IPS DF 6.9 (cell line): Measurements from ENCODE around the gene IMMP2L.

ENCODE experiments used
- DNase-seq: peaks from one replicate; pipeline ENCODE4 v3.0.0-alpha.2; 2013; ENCODE audit warnings: low read depth, low spot score
- H3K27ac ChIP-seq: one replicate; pipeline ENCODE4 v1.5.1; 2013; ENCODE audit warnings: low read length, control low read depth
- H3K27me3 ChIP-seq: 2 replicates; pipeline ENCODE4 v1.6.1; 2013; ENCODE audit warnings: mild to moderate bottlenecking, low read length; ENCODE audit not compliant: control insufficient read depth, insufficient read depth
- H3K36me3 ChIP-seq: 2 replicates; pipeline ENCODE4 v1.6.1; 2013; ENCODE audit warnings: low read length; ENCODE audit not compliant: control insufficient read depth, insufficient read depth
- H3K4me1 ChIP-seq: 2 replicates; pipeline ENCODE4 v1.6.1; 2013; ENCODE audit warnings: low read length; ENCODE audit not compliant: control insufficient read depth, insufficient read depth
- H3K4me3 ChIP-seq: 2 replicates; pipeline ENCODE4 v1.5.1; 2013; ENCODE audit warnings: mild to moderate bottlenecking, low read length
- H3K9me3 ChIP-seq: 2 replicates; pipeline ENCODE4 v1.6.1; 2013; ENCODE audit warnings: low read length, inconsistent platforms; ENCODE audit not compliant: control insufficient read depth, insufficient read depth
- WGBS: extraction: QIAGEN DNeasy Blood & Tissue Kit; methylation state at CpG from one replicate; pipeline ENCODE4 v1.1.7; 2013; ENCODE audit warnings: mixed read lengths, missing lambda C conversion rate; ENCODE audit not compliant: insufficient read length, insufficient coverage; 5-methylcytosine and 5-hydroxymethylcytosine counted together

IMMP2L gene

DNA sequence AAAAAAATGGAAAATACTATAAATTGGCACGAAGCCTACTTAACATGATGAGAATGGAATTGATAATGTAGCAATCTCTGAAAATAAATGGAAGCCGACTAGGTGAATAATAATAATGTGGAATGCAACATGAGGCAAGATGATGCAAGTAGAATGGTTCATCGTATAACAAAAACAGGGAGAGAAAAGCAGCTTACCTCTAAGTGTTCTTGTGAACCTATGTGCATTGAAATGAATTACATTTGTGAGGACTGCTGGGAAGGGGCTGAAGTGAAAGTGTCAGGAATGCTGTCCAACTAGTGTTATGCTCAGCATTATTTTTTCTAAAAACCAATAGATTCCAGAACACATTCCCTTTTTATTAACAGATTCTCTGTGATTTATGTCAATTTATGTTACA, 912.0 kb downstream of the IMMP2L start:
- Histone ChIP-seq H3K27me3 (no peaks in the 10 kb centered on the region), H3K27ac (no peak overlapping the region)

DNA sequence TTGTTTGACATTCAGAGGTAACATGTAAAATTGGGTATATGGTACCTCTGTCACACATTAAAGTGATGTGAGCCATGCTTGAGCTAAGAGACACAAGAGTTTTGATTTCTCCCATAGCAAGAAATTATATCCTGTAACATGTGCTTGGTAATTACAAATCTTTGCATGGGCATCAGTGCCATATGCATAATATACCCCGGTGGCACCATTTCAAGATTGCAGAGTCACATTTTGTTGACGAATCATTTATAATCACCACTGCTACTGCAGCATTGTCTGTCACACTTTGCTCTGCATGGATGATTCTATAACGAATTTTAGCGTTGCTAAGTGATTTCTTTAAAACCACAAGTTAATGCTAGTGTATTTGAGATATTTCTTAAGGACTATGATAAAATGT, 915.0 kb downstream of the IMMP2L start:
- no peak overlapping the region for H3K4me3 ChIP-seq
- no peak for DNase-seq
- no peaks in the 10 kb centered on the region for H3K36me3 ChIP-seq
- no CpG with 5 or more reads among the region's 4 CpGs for WGBS
- H3K27me3 ChIP-seq: no peaks in the 10 kb centered on the region
- H3K9me3 ChIP-seq: no peaks in the 10 kb centered on the region
- no peak overlapping the region for H3K27ac ChIP-seq
- no peaks in the 10 kb centered on the region for H3K4me1 ChIP-seq

More for the DNA sequence above, 912.0 kb downstream of the IMMP2L start:
- H3K9me3 ChIP-seq: no peaks in the 10 kb centered on the region
- H3K36me3 ChIP-seq: no peaks in the 10 kb centered on the region
- no peak overlapping the region for H3K4me3 ChIP-seq
- no peak for DNase-seq
- WGBS: no CpG with 5 or more reads among the region's 3 CpGs
- no peaks in the 10 kb centered on the region for H3K4me1 ChIP-seq

DNA sequence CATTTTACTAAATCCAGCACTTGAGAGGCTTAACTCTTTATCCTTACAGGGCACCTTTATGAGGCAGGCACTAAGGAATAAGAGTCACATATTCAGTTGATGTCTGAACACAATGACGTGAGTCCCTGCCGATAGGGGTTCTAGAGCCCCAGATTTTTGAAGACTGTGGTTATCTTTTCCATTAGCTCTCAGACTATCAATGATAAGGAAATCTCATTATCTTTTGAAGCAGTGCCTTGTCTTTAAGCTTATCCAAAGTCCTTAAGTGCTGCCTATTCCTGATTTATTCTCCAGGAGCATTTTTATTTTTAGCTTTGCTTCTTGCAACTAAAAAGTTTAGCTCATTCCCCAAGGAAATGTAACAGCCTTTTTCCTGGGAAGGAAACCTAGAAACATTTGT, 915.5 kb downstream of the IMMP2L start:
- DNase-seq: no peak
- Histone ChIP-seq H3K4me1 (no peaks in the 10 kb centered on the region), H3K9me3 (no peaks in the 10 kb centered on the region), H3K36me3 (no peaks in the 10 kb centered on the region), H3K4me3 (no peak overlapping the region), H3K27ac (no peak overlapping the region), H3K27me3 (no peaks in the 10 kb centered on the region)
- no CpG with 5 or more reads among the region's 2 CpGs for WGBS

DNA sequence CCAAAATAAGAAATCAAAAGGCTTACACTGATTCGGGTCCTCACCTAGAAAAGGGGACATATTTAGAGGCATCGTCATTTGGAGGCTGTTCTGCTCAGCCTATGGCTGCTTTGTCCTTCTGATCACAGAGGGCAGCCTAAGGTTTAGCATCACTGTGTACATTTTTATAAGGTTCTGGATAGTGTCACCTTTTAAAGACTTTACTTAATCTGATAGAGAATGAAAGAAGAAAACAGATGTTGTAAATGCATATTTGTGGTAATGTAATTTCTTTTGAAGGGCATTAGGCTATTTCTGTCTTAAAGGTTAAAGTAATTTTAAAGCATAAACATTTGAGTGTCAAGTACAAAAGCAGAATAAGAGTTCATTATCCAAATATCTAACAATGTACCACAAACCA, 916.7 kb downstream of the IMMP2L start:
- no CpG with 5 or more reads among the region's 2 CpGs for WGBS
- H3K4me3 ChIP-seq: no peak overlapping the region
- no peak for DNase-seq
- no peak overlapping the region for H3K27ac ChIP-seq
- H3K36me3 ChIP-seq: no peaks in the 10 kb centered on the region
- H3K9me3 ChIP-seq: no peaks in the 10 kb centered on the region
- H3K27me3 ChIP-seq: no peaks in the 10 kb centered on the region
- 0 out of 2 replicates have a peak, but pooled peaks cover 2% of the 10 kb centered on the region for H3K4me1 ChIP-seq

DNA sequence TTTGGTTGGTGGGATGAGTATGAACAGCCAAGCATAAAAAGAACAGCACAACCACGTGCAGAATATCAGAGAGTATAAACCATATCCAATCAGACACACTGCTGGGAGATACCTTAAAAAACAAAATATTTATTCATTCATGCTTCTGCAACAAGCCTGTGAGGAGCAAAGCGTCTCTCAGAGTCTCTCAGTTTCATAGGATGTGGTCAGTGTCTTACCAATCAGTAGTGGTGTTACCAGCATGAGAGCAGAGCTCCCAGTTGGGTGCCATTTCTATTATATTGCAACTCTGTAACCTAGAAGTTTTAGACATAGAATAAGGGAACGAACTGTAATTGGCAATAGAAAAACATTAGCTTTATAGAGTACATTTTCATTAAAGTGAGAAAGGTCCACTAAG, 917.2 kb downstream of the IMMP2L start:
- DNase-seq: no peak
- no peaks in the 10 kb centered on the region for H3K9me3 ChIP-seq
- WGBS: no CpG with 5 or more reads among the region's 3 CpGs

DNA sequence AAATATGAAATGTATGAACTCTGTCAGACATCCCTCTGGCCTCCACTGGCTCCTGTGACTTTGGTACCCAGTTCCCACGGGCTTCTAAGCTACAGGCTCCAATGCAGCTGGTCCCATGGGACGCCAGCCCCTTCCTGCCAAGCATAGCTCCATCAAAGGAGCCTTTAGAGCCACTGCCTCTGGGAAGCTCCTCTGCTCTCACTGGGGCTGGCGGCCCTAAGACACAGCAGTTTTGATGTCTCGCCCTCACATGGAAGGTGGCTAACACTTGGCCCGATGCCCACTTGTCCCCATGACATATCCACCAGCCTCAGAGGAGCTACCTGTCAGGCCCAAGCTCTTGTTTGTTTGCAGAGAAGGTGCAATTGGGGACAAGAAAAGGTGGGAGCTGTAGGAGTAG, 925.0 kb downstream of the IMMP2L start:
- H3K4me3 ChIP-seq: no peak overlapping the region
- H3K4me1 ChIP-seq: 0 out of 2 replicates have a peak, but pooled peaks cover 2% of the 10 kb centered on the region
- DNase-seq: no peak
- no peaks in the 10 kb centered on the region for H3K27me3 ChIP-seq
- no peaks in the 10 kb centered on the region for H3K9me3 ChIP-seq
- WGBS: no CpG with 5 or more reads among the region's 5 CpGs
- no peak overlapping the region for H3K27ac ChIP-seq
- H3K36me3 ChIP-seq: no peaks in the 10 kb centered on the region

More for the DNA sequence above, 917.2 kb downstream of the IMMP2L start:
- Histone ChIP-seq H3K36me3 (no peaks in the 10 kb centered on the region), H3K27me3 (no peaks in the 10 kb centered on the region), H3K4me1 (0 out of 2 replicates have a peak, but pooled peaks cover 2% of the 10 kb centered on the region), H3K4me3 (no peak overlapping the region), H3K27ac (no peak overlapping the region)

DNA sequence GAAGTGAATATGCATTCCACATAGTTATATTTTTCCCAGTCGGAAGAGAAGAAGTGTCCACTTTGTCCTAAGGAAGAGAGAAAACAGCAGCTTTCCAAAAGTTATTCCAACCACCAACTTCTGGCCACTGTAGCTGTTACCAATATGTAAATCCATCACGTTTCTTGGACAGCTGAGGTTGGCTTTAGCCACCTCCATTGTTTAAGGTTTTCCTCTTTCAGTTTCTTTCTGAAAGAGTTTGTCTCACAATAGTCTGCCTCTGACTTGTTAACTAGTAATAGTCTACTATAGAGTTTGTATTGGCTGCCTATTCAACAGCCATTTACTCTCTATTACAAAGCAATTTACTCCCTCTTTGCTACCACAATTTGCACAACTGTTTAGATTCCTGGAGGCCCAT, 929.0 kb downstream of the IMMP2L start:
- DNase-seq: no peak
- H3K27ac ChIP-seq: no peak overlapping the region
- H3K4me1 ChIP-seq: no peaks in the 10 kb centered on the region
- no peaks in the 10 kb centered on the region for H3K27me3 ChIP-seq
- no CpG with 5 or more reads among the region's 2 CpGs for WGBS
- no peak overlapping the region for H3K4me3 ChIP-seq
- no peaks in the 10 kb centered on the region for H3K9me3 ChIP-seq
- no peaks in the 10 kb centered on the region for H3K36me3 ChIP-seq

DNA sequence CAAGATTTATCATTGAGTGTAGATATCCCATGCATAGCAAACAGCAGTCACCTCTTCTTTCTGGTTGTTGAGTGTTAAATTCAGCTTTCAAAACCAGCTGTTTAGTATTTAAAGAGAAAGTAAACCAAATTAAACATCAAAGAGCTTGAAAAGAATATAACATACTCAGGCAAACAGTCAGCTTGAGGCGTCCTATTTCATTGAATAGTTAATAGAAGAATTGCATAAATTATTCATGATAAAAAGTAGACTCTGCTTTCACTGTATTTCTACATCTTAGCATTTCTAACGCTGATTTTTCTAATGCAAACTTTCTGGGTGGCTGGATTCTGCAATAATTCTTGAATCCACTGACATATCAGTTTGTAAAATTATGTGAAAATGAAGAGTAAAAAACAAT, 935.9 kb downstream of the IMMP2L start:
- Histone ChIP-seq H3K27ac (no peak overlapping the region), H3K9me3 (no peaks in the 10 kb centered on the region), H3K36me3 (no peaks in the 10 kb centered on the region), H3K27me3 (no peaks in the 10 kb centered on the region), H3K4me3 (no peak overlapping the region), H3K4me1 (no peaks in the 10 kb centered on the region; the same call in 1 of the 2 replicates)
- no peak for DNase-seq
- WGBS: no CpG with 5 or more reads among the region's 2 CpGs

DNA sequence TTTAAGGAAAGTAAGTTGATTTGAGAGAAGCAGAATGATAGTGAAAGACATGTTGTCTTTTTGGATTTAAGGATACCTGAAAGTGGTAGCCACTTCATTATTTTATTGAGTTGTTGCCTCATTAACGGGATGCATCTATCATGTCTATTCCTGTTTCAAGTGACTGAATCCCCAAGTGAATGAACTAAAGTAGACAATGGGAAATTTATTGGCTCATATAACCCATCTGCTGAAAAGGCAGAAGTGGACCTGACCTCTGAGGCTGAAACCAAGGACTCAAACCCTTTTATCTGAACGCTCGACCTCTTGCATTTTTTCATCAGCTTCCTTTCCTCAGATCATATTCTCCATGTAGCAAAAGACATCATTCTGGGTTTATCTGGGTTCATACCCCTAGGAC, 937.0 kb downstream of the IMMP2L start:
- Histone ChIP-seq H3K9me3 (no peaks in the 10 kb centered on the region), H3K27me3 (no peaks in the 10 kb centered on the region), H3K4me3 (no peak overlapping the region), H3K36me3 (no peaks in the 10 kb centered on the region), H3K4me1 (no peaks in the 10 kb centered on the region; the same call in 1 of the 2 replicates), H3K27ac (no peak overlapping the region)
- no CpG with 5 or more reads among the region's 3 CpGs for WGBS
- DNase-seq: no peak

DNA sequence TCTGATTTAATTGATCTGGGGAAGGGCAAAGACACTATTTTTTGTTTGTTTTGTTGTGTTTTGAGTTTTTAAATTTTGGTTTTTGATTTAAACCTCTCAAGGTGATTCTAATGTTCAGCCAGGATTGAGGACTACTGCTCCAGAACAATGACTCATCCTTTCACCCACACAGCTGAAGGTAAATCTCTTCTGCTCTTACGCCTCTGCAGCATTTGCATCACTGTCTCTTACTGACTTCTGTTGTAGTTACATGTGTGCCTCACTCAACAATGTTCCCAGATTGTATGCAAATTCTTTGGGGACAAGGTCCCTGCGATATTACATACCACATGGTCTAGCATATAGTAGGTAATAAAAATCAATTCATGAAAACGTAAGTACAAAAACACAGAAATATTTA, 938.9 kb downstream of the IMMP2L start:
- Histone ChIP-seq H3K27me3 (no peaks in the 10 kb centered on the region), H3K36me3 (no peaks in the 10 kb centered on the region), H3K4me1 (no peaks in the 10 kb centered on the region; the same call in 1 of the 2 replicates), H3K4me3 (no peak overlapping the region), H3K27ac (no peak overlapping the region), H3K9me3 (no peaks in the 10 kb centered on the region)
- no peak for DNase-seq
- WGBS: no CpG with 5 or more reads among the region's 3 CpGs

DNA sequence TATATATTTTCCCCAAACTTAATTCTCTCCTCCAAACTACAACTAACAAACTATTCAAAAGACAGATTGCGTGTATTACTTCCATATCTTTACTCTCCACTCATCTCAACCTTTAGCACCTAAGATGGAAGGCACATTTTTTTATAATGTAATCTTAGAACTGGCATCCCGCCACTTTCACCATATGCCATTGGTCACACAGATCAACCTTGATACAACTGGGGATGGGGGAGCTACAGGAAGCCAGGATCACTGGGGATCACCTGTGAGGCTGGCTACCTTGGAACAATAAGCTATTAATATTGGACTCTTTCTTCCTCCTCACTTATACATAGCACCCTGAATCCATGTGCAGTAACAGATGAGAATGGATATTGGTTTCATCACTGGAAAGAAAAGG, 941.0 kb downstream of the IMMP2L start:
- 100% methylated on average over 1 of the region's 2 CpGs for WGBS
- DNase-seq: no peak
- H3K4me3 ChIP-seq: no peak overlapping the region
- H3K9me3 ChIP-seq: no peaks in the 10 kb centered on the region
- H3K27me3 ChIP-seq: no peaks in the 10 kb centered on the region
- H3K4me1 ChIP-seq: no peaks in the 10 kb centered on the region; the same call in 1 of the 2 replicates
- H3K27ac ChIP-seq: no peak overlapping the region
- H3K36me3 ChIP-seq: no peaks in the 10 kb centered on the region
